Femur (tissue), 1 donor: ENCODE results near the gene PHF21A.
"Not testable (repeated sequence)": the region's sequence is repeated elsewhere in the genome, so short reads cannot be mapped to it uniquely, and the experiment has no call there.

ENCODE experiments used
- DNase-seq: peaks from one replicate; pipeline ENCODE4 v3.0.0-alpha.2; 2017

The PHF21A gene

GRCh38 chr11:46120346-46121300, 631 bp downstream of the PHF21A start:
- peak; percentile 84 for DNase-seq

GRCh38 chr11:46119352-46120216, 1.7 kb downstream of the PHF21A start:
- DNase-seq = peak; percentile 77

- no peak for DNase-seq
Observed at GRCh38 chr11:46118702-46119351, 2.4 kb downstream of the PHF21A start.

- no peak for DNase-seq
Observed at GRCh38 chr11:46117842-46118241, 3.4 kb downstream of the PHF21A start.

GRCh38 chr11:46116712-46117037, 4.6 kb downstream of the PHF21A start:
- not testable (repeated sequence) for DNase-seq

GRCh38 chr11:46116007-46116711, 5.1 kb downstream of the PHF21A start:
- DNase-seq = no peak

- DNase-seq = no peak
Observed at GRCh38 chr11:46114961-46115360, 6.3 kb downstream of the PHF21A start.

GRCh38 chr11:46114378-46114777, 6.9 kb downstream of the PHF21A start:
- no peak for DNase-seq

- peak; percentile 35 for DNase-seq
Observed at GRCh38 chr11:46112961-46113607, 8.2 kb downstream of the PHF21A start.

- no peak for DNase-seq
Observed at GRCh38 chr11:46108751-46109150, 12.5 kb downstream of the PHF21A start.

- DNase-seq = no peak
Observed at GRCh38 chr11:46107780-46108179, 13.5 kb downstream of the PHF21A start.

- DNase-seq = no peak
Observed at GRCh38 chr11:46107408-46107718, 13.9 kb downstream of the PHF21A start.

- no peak for DNase-seq
Observed at GRCh38 chr11:46106530-46107407, 14.5 kb downstream of the PHF21A start.

- DNase-seq = no peak
Observed at GRCh38 chr11:46105926-46106325, 15.3 kb downstream of the PHF21A start.

GRCh38 chr11:46105134-46105628, 16.1 kb downstream of the PHF21A start:
- DNase-seq = no peak

GRCh38 chr11:46102843-46103242, 18.4 kb downstream of the PHF21A start:
- no peak for DNase-seq

GRCh38 chr11:46100670-46101069, 20.6 kb downstream of the PHF21A start:
- no peak for DNase-seq

- no peak for DNase-seq
Observed at GRCh38 chr11:46099963-46100316, 21.3 kb downstream of the PHF21A start.

- no peak for DNase-seq
Observed at GRCh38 chr11:46090375-46090774, 30.9 kb downstream of the PHF21A start.

GRCh38 chr11:46079662-46080061, 41.6 kb downstream of the PHF21A start:
- DNase-seq = no peak

GRCh38 chr11:46075928-46076327, 45.3 kb downstream of the PHF21A start:
- no peak for DNase-seq
